GM18505 (cell line): Measurements from ENCODE around the gene CRELD2.
"Not testable (repeated sequence)": the region's sequence is repeated elsewhere in the genome, so short reads cannot be mapped to it uniquely, and the experiment has no call there.

Experiments used
- ATAC-seq: cut with Tn5 transposase; IDR thresholded peaks from one replicate; pipeline ENCODE4 v1.9.1; 2021; ENCODE audit not compliant: unreplicated experiment
- POLR2A ChIP-seq: IDR thresholded peaks from 4 replicates; pipeline ENCODE4 v1.6.1; 2011; ENCODE audit warnings: borderline replicate concordance; ENCODE audit not compliant: insufficient read depth, insufficient read length; ENCODE audit errors: extremely low read depth

The CRELD2 gene

GRCh38 chr22:49936018-49936972, 17.9 kb downstream of the CRELD2 start:
- peak; percentile 59 for TF ChIP-seq POLR2A
- peak; percentile 53 for ATAC-seq

GRCh38 chr22:49936973-49937757, 18.7 kb downstream of the CRELD2 start:
- TF ChIP-seq POLR2A, result no peak
- no peak for ATAC-seq

GRCh38 chr22:49937758-49938564, 19.5 kb downstream of the CRELD2 start:
- no peak for TF ChIP-seq POLR2A
- no peak for ATAC-seq

GRCh38 chr22:49938565-49939136, 20.2 kb downstream of the CRELD2 start:
- TF ChIP-seq POLR2A, result no peak
- no peak for ATAC-seq

- no peak for ATAC-seq
- TF ChIP-seq POLR2A, result no peak
Observed at GRCh38 chr22:49941507-49942316, 23.3 kb downstream of the CRELD2 start.

GRCh38 chr22:49942565-49943404, 24.4 kb downstream of the CRELD2 start:
- no peak for TF ChIP-seq POLR2A
- ATAC-seq, result no peak

- TF ChIP-seq POLR2A, result no peak
- no peak for ATAC-seq
Observed at GRCh38 chr22:49943405-49943765, 25.0 kb downstream of the CRELD2 start.

GRCh38 chr22:49943771-49944398, 25.5 kb downstream of the CRELD2 start:
- no peak for TF ChIP-seq POLR2A
- no peak for ATAC-seq

- no peak for TF ChIP-seq POLR2A
- ATAC-seq, result no peak
Observed at GRCh38 chr22:49944399-49944891, 26.0 kb downstream of the CRELD2 start.

GRCh38 chr22:49945042-49945794, 26.8 kb downstream of the CRELD2 start:
- ATAC-seq, result not testable (repeated sequence)
